Measurements from ENCODE around the gene NFKBIA. TPM values are rescaled to one million over a fixed set of nuclear protein-coding genes. Genes with fewer than 3 reads are reported as not detected.
A peak's percentile ranks its signal among the peaks of the same experiment; 100 is the strongest.

NFKBIA gene
- total RNA-seq, 1 experiment from 2014 or later = 148 TPM

- in situ Hi-C loops (cut with HindIII; ENCODE audit: low pct_unique_long_range_greater_than_20kb, low sequenced_read_pairs) = no loop called here
- DNase-seq (ENCODE audit: low read depth) = no peak
Observed at GRCh38 chr14:35412272-35413056, 7.9 kb upstream of the NFKBIA start.

DNA sequence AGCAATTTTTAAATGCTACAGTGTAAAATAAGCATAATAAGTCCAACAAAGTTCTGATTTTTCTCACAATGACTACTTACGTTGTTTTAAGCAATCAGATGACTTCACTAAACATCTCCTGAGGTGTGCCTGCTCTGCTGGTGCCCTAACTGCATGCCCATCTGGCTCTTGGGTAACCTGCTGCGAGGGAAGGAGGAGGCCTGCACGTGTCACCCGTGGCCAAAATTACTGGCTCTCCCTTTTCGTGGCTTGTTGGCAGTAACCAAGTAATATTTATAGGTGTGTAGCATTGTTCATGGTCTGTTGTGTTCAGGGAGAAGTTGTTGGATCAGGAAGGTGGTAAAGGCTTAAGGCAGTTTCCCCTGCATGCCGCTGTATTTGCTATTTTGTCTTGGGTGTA is 6.3 kb upstream of the NFKBIA start:
- no peak for DNase-seq (ENCODE audit: low read depth)
- in situ Hi-C loops (cut with HindIII; ENCODE audit: low pct_unique_long_range_greater_than_20kb, low sequenced_read_pairs) = no loop called here

GRCh38 chr14:35409595-35409994 is 5.0 kb upstream of the NFKBIA start:
- in situ Hi-C loops (cut with HindIII; ENCODE audit: low pct_unique_long_range_greater_than_20kb, low sequenced_read_pairs) = loop anchor here (10.0 kb wide), 1 partner anchor 255 kb away; no protein-coding TSS in a partner anchor
- no peak for DNase-seq (ENCODE audit: low read depth)

- in situ Hi-C loops (cut with HindIII; ENCODE audit: low pct_unique_long_range_greater_than_20kb, low sequenced_read_pairs) = loop anchor here (10.0 kb wide), 1 partner anchor 253 kb away; no protein-coding TSS in a partner anchor
- no peak for DNase-seq (ENCODE audit: low read depth)
Observed at GRCh38 chr14:35408026-35408425, 3.5 kb upstream of the NFKBIA start.

DNA sequence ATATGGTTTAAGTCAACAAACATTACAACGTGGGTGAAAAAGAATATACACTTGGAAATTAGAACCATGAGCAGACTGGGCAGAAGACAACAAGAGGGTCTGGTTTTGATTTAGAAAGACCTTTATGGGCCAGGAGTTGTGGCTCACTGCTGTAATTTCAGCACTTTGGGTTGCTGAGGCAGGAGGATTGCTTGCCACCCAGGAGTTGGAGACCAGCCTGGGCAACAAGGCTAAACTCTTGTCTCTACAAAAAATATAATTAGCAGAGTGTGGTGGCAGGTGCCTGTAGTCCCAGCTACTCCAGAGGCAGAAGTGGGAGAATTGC is 2.7 kb upstream of the NFKBIA start:
- in situ Hi-C loops (cut with HindIII; ENCODE audit: low pct_unique_long_range_greater_than_20kb, low sequenced_read_pairs) = loop anchor here (10.0 kb wide), 1 partner anchor 252 kb away; no protein-coding TSS in a partner anchor

GRCh38 chr14:35406506-35407305 is 2.2 kb upstream of the NFKBIA start:
- DNase-seq (ENCODE audit: low read depth) = peak; percentile 58
- in situ Hi-C loops (cut with HindIII; ENCODE audit: low pct_unique_long_range_greater_than_20kb, low sequenced_read_pairs) = loop anchor here (10.0 kb wide), 1 partner anchor 252 kb away; no protein-coding TSS in a partner anchor

More for the DNA sequence above, 2.7 kb upstream of the NFKBIA start:
- DNase-seq (ENCODE audit: low read depth) = no peak

DNA sequence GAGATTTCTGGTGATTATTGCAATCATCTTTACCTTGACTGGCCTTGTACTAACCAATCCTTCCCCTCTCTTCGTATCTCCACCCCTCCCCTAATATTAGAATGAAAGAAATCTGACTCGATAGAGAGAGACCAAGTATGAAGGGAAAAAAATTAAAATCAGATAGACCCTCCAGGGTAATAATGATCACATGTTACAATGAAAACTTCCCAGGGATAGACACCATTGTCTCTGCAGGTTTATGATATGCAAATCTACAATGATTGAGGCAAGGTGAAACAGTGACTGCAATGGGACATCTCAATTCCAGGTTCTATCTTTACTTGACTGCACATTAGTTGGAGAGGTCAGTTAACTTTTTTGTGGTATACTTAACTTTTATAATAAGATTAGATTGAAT is 1.5 kb upstream of the NFKBIA start:
- in situ Hi-C loops (cut with HindIII; ENCODE audit: low pct_unique_long_range_greater_than_20kb, low sequenced_read_pairs) = loop anchor here (10.0 kb wide), 1 partner anchor 251 kb away; no protein-coding TSS in a partner anchor
- no peak for DNase-seq (ENCODE audit: low read depth)

DNA sequence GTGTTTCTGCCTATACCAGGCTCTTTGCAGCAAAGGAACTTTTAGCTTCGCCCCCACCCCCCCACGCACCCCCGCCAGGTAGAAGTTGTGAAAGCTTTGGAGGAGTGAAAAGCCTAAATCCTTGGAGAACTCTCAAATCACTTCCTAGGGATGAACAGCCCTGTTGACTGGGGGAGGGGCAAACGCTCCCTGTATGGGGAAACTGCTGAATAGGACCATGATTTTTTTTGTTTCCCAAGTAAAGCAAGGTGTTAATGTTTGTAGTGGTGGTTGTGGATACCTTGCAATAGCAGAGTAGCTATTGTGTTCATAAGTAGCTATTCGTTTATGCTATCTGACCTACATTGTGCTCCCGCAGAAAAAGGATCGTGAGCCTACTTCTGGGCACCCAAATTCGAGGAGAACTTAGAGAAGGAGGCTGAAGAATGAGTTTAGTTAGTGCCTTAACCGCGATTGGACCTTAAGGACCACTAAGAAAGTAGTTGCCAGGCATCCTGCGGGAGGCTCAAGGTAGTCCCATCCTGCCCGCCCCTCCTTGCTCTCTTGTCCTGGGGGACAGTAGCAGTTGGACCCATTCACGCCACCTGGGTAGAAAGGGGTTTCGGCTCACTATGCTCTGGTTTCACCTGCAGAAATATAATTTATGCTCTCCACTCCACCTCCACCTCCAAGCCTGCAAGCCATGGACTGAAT is 901 bp upstream of the NFKBIA start:
- in situ Hi-C loops (cut with HindIII; ENCODE audit: low pct_unique_long_range_greater_than_20kb, low sequenced_read_pairs) = loop anchor here (10.0 kb wide), 1 partner anchor 251 kb away; no protein-coding TSS in a partner anchor

DNA sequence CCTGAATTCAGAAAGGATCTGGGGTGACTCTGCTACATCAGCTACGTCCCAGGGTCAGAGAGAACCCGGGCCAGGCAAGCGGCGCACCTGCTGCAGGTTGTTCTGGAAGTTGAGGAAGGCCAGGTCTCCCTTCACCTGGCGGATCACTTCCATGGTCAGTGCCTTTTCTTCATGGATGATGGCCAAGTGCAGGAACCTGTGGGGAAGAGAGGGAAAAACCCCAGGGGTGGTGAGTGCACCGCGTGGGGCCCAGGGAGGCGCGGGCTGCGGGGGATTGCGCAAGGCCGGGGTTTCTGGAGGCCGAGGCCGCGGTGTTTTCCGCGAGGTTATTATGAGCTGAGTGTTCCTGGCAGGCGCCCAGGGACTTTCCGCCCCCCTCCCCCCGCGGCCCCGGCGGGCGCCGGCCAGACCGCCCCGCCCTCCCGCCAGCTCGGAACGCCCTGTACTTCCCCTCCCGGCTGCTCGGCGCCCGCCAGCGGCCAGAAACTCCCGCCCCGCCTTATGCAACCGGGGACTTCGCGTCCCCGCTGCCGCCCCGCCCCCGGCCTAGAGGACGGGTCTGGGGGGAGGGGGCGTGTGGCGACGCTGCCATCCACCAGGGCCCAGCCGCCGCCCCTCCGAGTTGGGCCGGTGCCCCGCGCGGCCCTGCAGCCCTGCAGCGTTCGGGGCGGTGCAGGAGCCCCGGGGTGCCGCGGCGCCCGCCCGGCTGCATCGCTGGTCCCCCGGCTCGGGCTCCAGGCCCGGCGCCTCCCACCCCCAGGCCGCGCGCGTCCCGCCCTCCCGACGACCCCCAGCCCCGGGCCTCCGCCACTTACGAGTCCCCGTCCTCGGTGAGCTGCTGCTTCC is 723 bp downstream of the NFKBIA start:
- DNase-seq (ENCODE audit: low read depth) = peak; percentile 86

More for the DNA sequence above, 901 bp upstream of the NFKBIA start:
- no peak for DNase-seq (ENCODE audit: low read depth)

GRCh38 chr14:35403114-35403602 is 1.4 kb downstream of the NFKBIA start:
- in situ Hi-C loops (cut with HindIII; ENCODE audit: low pct_unique_long_range_greater_than_20kb, low sequenced_read_pairs) = loop anchor here (10.0 kb wide), 1 partner anchor 248 kb away; no protein-coding TSS in a partner anchor
- DNase-seq (ENCODE audit: low read depth) = no peak

More for the DNA sequence above, 723 bp downstream of the NFKBIA start:
- in situ Hi-C loops (cut with HindIII; ENCODE audit: low pct_unique_long_range_greater_than_20kb, low sequenced_read_pairs) = loop anchor here (10.0 kb wide), 1 partner anchor 249 kb away; no protein-coding TSS in a partner anchor

DNA sequence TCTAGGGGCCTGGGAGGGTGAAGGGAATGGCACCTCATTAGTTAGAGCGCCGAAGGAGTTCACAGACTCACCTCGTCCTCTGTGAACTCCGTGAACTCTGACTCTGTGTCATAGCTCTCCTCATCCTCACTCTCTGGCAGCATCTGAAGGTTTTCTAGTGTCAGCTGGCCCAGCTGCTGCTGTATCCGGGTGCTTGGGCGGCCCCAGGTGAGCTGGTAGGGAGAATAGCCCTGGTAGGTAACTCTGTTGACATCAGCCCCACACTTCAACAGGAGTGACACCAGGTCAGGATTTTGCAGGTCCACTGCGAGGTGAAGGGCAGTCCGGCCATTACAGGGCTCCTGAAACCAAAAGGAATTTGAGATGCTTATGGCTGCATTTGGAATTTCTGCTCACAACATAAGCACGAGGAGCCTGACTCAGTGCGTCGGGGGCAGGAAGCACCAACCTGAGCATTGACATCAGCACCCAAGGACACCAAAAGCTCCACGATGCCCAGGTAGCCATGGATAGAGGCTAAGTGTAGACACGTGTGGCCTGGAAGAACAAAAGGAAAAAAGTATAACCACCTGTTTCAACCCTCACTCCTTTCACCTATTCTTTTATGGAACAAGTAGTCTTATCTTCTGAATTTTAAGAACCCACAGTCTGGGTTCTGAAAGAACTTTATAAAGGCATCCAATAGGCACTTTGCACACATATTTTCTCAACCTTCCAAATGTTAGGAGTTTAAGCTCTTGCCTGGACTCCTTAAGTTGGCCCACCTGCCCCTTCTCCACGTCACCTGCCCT is 2.0 kb downstream of the NFKBIA start:
- in situ Hi-C loops (cut with HindIII; ENCODE audit: low pct_unique_long_range_greater_than_20kb, low sequenced_read_pairs) = loop anchor here (10.0 kb wide), 1 partner anchor 248 kb away; no protein-coding TSS in a partner anchor
- no peak for DNase-seq (ENCODE audit: low read depth)

GRCh38 chr14:35401422-35402265 is 2.9 kb downstream of the NFKBIA start:
- in situ Hi-C loops (cut with HindIII; ENCODE audit: low pct_unique_long_range_greater_than_20kb, low sequenced_read_pairs) = loop anchor here (10.0 kb wide), 1 partner anchor 247 kb away; no protein-coding TSS in a partner anchor

GRCh38 chr14:35400648-35401421 is 3.7 kb downstream of the NFKBIA start:
- no peak for DNase-seq (ENCODE audit: low read depth)
- in situ Hi-C loops (cut with HindIII; ENCODE audit: low pct_unique_long_range_greater_than_20kb, low sequenced_read_pairs) = loop anchor here (10.0 kb wide), 1 partner anchor 246 kb away; no protein-coding TSS in a partner anchor

More at GRCh38 chr14:35401422-35402265, 2.9 kb downstream of the NFKBIA start:
- DNase-seq (ENCODE audit: low read depth) = no peak

GRCh38 chr14:35399083-35399937 is 5.2 kb downstream of the NFKBIA start:
- in situ Hi-C loops (cut with HindIII; ENCODE audit: low pct_unique_long_range_greater_than_20kb, low sequenced_read_pairs) = no loop called here
- no peak for DNase-seq (ENCODE audit: low read depth)
